Measurements from ENCODE around the gene WDSUB1. TPM values are rescaled to one million over a fixed set of nuclear protein-coding genes. Genes with fewer than 3 reads are reported as not detected.
A peak's percentile ranks its signal among the peaks of the same experiment; 100 is the strongest.

WDSUB1 gene
- polyA plus RNA-seq, 1 experiment: 7.6 TPM

GRCh38 chr2:159256159-159256558 is 30.3 kb downstream of the WDSUB1 start:
- ChIA-PET POLR2A (interaction anchor here (2.1 kb wide), 1 partner anchor 30 kb away, joined by 9 read pairs; the partner anchor contains the start of gene WDSUB1), CTCF (interaction anchor here (0.6 kb wide), 1 partner anchor 156 kb away, joined by 3 read pairs; no protein-coding TSS in a partner anchor)
- Histone ChIP-seq H3K27me3 (ENCODE audit: control insufficient read depth, insufficient read depth, low read length) (no peaks in the 10 kb centered on the region), H3K4me3 (ENCODE audit: low read depth, low read length) (no peak overlapping the region), H3K27ac (ENCODE audit: low read depth, low read length) (no peak overlapping the region), H3K9me3 (ENCODE audit: control insufficient read depth, insufficient read depth, low read length) (no peaks in the 10 kb centered on the region)
- TF ChIP-seq CTCF (IDR thresholded peaks at IDR 0.05; ENCODE audit: low read depth, low read length): no peak
- DNase-seq (ENCODE audit: low read depth, low spot score): peak; percentile 67

- no peaks in the 10 kb centered on the region for H3K9me3 ChIP-seq (ENCODE audit: control insufficient read depth, insufficient read depth, low read length)
- no peak for DNase-seq (ENCODE audit: low read depth, low spot score)
- H3K4me3 ChIP-seq (ENCODE audit: low read depth, low read length): no peak overlapping the region
- CTCF ChIA-PET: no interaction called here
- POLR2A ChIA-PET: interaction anchor here (0.6 kb wide), 1 partner anchor 185 kb away, joined by 4 read pairs; no protein-coding TSS in a partner anchor
- TF ChIP-seq CTCF (IDR thresholded peaks at IDR 0.05; ENCODE audit: low read depth, low read length): no peak
- no peak overlapping the region for H3K27ac ChIP-seq (ENCODE audit: low read depth, low read length)
- no peaks in the 10 kb centered on the region for H3K27me3 ChIP-seq (ENCODE audit: control insufficient read depth, insufficient read depth, low read length)
Measured at GRCh38 chr2:159252905-159253304, 33.6 kb downstream of the WDSUB1 start.

GRCh38 chr2:159251296-159252173 is 35.0 kb downstream of the WDSUB1 start:
- no peak for TF ChIP-seq CTCF (IDR thresholded peaks at IDR 0.05; ENCODE audit: low read depth, low read length)
- H3K27me3 ChIP-seq (ENCODE audit: control insufficient read depth, insufficient read depth, low read length): no peaks in the 10 kb centered on the region
- ChIA-PET CTCF (no interaction called here), POLR2A (no interaction called here)
- H3K9me3 ChIP-seq (ENCODE audit: control insufficient read depth, insufficient read depth, low read length): no peaks in the 10 kb centered on the region
- no peak overlapping the region for H3K4me3 ChIP-seq (ENCODE audit: low read depth, low read length)
- no peak overlapping the region for H3K27ac ChIP-seq (ENCODE audit: low read depth, low read length)
- DNase-seq (ENCODE audit: low read depth, low spot score): no peak

GRCh38 chr2:159249990-159250715 is 36.4 kb downstream of the WDSUB1 start:
- DNase-seq (ENCODE audit: low read depth, low spot score): no peak

More at GRCh38 chr2:159249990-159250715, 36.4 kb downstream of the WDSUB1 start:
- no peak for TF ChIP-seq CTCF (IDR thresholded peaks at IDR 0.05; ENCODE audit: low read depth, low read length)
- Histone ChIP-seq H3K27me3 (ENCODE audit: control insufficient read depth, insufficient read depth, low read length) (no peaks in the 10 kb centered on the region), H3K9me3 (ENCODE audit: control insufficient read depth, insufficient read depth, low read length) (no peaks in the 10 kb centered on the region), H3K4me3 (ENCODE audit: low read depth, low read length) (no peak overlapping the region), H3K27ac (ENCODE audit: low read depth, low read length) (no peak overlapping the region)
- ChIA-PET CTCF (interaction anchor here (0.7 kb wide), 1 partner anchor 43 kb away, joined by 6 read pairs; no protein-coding TSS in a partner anchor), POLR2A (interaction anchor here (0.6 to 0.7 kb wide), 2 partner anchors 365 to 621 kb away, joined by 3 to 5 read pairs; no protein-coding TSS in a partner anchor)
